ENCODE data around the gene SIAH3.

SIAH3 gene

GRCh38 chr13:45881353-45881752, 29.8 kb upstream of the SIAH3 start:
- no peak for TF ChIP-seq ZBTB11 (tag by site-specific recombination; conservative IDR thresholded peaks at IDR 0.05; ENCODE audit: low read depth)
- TF ChIP-seq ZSCAN23 (tag by site-specific recombination; IDR thresholded peaks at IDR 0.05): no peak
- TF ChIP-seq ZNF248 (tag by site-specific recombination; IDR thresholded peaks at IDR 0.05): no peak
- no peak for TF ChIP-seq ZSCAN4 (tag by site-specific recombination; IDR thresholded peaks at IDR 0.05)
- TF ChIP-seq ZNF133 (tag by site-specific recombination; IDR thresholded peaks at IDR 0.05): no peak
- no peak for TF ChIP-seq GLI2 (tag by site-specific recombination; IDR thresholded peaks at IDR 0.05; ENCODE audit: borderline replicate concordance, low read depth)
- no peak for TF ChIP-seq ZNF544 (tag by site-specific recombination; IDR thresholded peaks at IDR 0.05)
- TF ChIP-seq ZNF302 (tag by site-specific recombination; IDR thresholded peaks at IDR 0.05; ENCODE audit: low read depth): no peak
- TF ChIP-seq ZNF10 (tag by site-specific recombination; IDR thresholded peaks at IDR 0.05): no peak
- TF ChIP-seq HIC1 (tag by site-specific recombination; IDR thresholded peaks at IDR 0.05): no peak
- no peak for TF ChIP-seq ZNF274 (IDR thresholded peaks at IDR 0.05; ENCODE audit: low read length)
- no peak for TF ChIP-seq ZNF274 (tag by site-specific recombination; IDR thresholded peaks at IDR 0.05; ENCODE audit: borderline replicate concordance)
- no peak for TF ChIP-seq ZNF501 (tag by site-specific recombination; IDR thresholded peaks at IDR 0.05)
- no peak for TF ChIP-seq ZSCAN18 (tag by site-specific recombination; IDR thresholded peaks at IDR 0.05)
- no peak for TF ChIP-seq ZNF292 (tag by site-specific recombination; IDR thresholded peaks at IDR 0.05; ENCODE audit: borderline replicate concordance, low read depth)
- TF ChIP-seq ZNF335 (tag by site-specific recombination; conservative IDR thresholded peaks at IDR 0.05): no peak
- TF ChIP-seq REPIN1 (tag by site-specific recombination; IDR thresholded peaks at IDR 0.05; ENCODE audit: low read depth): no peak
- no peak for TF ChIP-seq RBAK (tag by site-specific recombination; IDR thresholded peaks at IDR 0.05)
- TF ChIP-seq GFI1B (tag by site-specific recombination; IDR thresholded peaks at IDR 0.05): no peak
- no peak for TF ChIP-seq ZNF558 (tag by site-specific recombination; IDR thresholded peaks at IDR 0.05)
- Histone ChIP-seq H3K9me3 (ENCODE audit: control insufficient read depth, insufficient read depth, low read depth, low read length) (no peaks in the 10 kb centered on the region), H3K36me3 (ENCODE audit: control insufficient read depth in 2 of 2, insufficient read depth in 1 of 2, low read length in 2 of 2) (no peaks in the 10 kb centered on the region), H3K4me3 (ENCODE audit: low read depth, low read length) (no peak overlapping the region), H3K4me1 (ENCODE audit: control insufficient read depth, insufficient read depth, low read length) (no peaks in the 10 kb centered on the region), H3K27ac (ENCODE audit: extremely low read depth, low read depth, low read length) (no peak overlapping the region)
- ChIA-PET POLR2A (no interaction called here), CTCF (no interaction called here)
